HG03457 (cell line): ENCODE results near the gene EFHC1.

ENCODE experiments used
- ATAC-seq: cut with Tn5 transposase; IDR thresholded peaks from one replicate; pipeline ENCODE4 v1.9.1; 2021; ENCODE audit warnings: moderate number of reproducible peaks; ENCODE audit not compliant: unreplicated experiment

EFHC1 gene

DNA sequence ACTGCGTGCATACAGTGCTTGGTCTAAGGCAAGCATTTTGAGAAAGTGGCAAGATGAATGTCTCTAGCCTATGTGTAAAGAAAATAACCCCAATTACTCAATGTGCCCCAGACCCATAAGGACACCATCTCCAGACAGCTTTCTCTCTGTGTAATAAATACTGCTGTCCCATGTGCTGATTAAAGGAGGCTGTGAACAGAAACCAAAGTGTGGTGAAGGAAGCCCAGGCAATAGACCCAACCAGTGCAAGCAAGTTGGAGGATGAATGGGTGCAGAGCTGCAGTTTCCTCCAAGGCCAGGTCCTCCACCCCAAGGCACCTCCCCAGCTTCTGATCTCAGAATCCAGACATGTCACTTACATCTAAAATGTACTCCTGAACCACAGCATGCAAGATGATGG, 96.1 kb downstream of the EFHC1 start:
- ATAC-seq = no peak

DNA sequence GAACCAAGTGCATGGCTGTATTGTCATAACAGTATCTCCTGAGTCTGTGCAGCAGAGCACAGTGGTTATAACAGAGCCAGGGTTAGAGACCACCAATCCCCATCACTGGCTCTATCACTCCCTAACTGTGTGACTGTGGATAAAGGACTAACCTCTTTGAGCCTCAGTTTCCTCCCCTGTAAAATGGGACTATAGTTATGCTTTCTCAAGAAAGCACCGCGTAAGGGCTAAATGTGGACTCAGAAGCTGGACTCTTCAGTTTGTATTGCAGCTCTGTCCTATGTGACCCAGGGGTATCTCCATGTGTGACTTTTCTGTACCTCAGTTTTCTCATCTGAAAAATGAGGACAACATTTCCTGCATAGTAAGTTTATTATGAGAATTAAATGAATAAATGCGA, 96.8 kb downstream of the EFHC1 start:
- ATAC-seq = no peak

DNA sequence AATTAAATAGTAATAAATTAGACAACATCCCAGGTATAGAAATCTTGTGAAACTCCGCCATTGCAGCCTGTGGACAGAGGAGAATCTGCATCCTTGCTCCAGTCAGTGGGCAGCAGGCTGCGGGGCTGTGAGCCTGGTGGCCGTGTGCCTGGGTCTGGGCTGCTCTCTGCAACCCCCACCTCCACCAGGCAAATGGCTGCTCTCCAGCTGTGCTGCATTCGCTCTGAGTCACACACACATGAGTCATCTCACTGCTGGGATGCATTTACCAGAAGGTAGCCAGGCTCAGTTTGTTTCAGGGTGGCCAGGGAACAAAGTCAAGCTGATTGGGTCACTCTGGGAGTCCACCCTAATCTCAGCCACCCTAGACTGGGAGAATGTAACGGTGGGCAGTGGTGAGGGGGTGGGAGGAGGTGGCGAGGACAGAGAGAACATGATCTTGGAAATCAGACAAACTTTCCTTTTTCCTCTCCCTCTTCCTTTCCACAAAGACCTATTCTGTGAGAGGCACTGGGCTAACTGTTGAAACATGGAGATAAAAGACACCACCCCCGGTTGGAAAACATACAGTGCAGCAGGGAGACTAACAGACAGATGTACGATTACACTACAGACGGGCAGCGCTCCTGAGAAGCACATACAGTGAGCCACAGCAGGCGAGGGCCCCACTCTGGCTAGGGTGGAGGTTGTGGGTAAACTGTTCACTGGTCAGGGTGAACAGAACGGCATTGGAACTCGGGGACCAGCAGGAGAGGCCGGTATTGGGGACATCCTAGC, 97.5 kb downstream of the EFHC1 start:
- ATAC-seq = peak; percentile 55

DNA sequence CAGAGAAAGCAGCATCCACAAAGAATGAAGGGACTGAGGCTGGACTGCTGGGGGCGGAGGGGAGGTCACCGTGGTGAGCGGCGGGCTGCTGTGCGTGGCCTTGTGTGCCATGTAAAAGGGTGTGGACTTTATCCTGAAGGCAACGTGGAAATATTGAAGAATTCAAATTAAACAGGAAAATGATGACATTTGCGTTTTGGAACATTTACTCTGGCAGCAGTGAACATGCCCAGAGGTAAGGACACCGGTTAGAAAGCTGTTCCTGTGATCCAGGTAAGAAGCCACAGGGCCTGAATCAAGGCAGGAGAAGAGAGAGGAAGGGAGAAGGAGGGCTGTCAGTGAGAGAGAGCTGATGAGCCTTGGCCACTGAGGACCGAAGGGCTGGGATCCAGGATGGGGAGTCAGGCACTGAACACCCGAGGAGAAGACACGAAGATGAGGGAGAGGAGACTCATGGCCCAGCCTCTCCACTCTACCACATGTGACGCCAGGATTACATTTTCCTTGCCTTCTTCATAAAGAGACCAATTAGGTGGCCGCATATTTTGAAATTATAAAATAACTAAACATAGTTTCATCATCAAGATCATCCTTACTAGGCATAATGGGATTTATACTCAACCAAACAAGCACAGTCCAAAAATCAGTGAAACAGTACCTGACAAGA, 98.3 kb downstream of the EFHC1 start:
- ATAC-seq = no peak

DNA sequence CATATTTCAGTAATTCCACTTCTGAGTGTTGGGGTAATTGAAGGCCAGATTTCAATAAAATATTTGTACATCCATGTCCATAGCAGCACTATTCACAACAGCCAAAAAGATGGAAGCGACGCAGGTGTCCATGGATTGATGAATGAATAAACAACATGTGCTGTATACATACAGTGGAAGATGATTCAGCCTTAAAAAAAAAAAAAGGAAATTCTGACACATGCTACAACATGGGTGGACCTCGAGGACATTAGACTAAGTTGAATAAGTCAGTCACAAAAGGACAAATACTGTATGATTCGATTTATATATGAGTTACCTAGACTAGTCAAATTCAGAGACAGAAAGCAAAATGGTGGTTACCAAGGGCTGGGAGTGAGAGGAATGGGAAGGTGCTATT, 99.5 kb downstream of the EFHC1 start:
- ATAC-seq = no peak

DNA sequence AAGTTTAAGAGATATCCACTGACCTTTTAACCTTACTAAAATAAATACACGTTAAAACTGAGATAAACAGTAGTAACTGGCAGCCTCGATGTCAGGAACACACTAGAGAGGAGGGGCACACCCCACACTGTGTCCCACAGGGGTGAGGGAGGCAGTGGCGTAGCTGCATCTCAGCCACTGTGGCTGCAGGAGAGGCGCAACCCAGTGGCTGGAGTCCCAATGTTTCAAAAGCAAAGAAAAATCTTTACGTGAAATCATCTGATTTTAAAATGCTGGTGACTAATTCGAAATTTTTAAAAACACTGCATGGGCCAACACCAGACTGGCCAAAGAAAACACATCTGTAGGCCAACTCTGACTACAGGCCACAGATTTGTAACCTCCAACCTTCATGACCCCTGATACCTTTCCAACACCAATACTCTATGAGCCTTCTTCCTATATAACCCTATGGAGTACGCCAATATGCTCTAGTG, 102.0 kb downstream of the EFHC1 start:
- no peak for ATAC-seq

DNA sequence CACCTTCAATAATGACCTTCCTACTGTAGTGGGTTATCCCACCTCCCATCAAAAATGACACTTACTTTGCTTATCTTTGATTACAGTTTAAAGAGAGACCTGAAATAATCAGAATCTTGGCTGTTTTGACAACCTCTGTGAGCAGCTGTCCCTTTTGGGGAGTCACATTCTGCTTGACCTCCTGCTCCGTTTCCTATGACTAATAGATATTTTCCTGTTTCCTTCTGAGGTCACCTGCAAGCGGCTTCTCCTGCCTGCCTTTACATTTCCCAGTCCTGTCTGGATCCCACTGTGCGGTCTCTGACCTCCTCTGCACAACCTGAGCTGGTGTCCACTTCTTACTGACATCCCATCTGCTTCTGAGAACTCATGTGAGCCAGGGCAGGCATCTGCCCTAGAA, 102.5 kb downstream of the EFHC1 start:
- no peak for ATAC-seq

DNA sequence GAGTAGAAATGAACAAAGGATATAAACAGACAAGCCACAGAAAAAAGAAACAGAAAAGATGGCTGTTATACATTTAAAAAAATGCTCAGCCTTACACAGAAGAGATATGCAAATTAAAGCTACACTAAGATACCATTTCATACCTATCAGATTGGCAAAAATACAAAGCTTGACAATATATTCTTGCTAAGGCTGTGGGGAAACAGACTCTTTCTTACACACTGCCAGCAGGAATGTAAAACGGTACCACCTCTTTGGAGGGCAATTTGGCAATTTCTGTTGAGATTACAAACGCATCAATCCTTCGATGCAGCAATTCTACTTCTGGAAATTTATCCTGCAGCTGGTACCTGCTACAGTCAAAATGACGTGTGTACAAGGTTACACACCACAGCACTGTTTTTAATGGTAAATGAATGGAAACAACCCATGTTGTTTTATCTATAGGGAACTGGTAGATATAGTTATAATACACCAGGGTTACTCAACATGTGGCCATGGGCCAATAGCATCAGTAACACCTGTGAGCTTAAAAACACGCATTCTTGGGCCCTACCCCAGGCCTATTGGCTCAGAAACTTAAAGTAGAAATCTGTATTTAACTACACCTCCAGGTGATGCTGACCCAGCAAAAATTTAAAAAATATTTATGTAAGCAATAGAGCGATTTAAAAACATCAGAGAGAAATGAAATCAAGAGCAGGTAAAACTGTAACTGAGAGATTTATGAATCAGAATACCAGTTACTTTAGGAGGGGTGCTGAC, 103.4 kb downstream of the EFHC1 start:
- ATAC-seq = no peak

DNA sequence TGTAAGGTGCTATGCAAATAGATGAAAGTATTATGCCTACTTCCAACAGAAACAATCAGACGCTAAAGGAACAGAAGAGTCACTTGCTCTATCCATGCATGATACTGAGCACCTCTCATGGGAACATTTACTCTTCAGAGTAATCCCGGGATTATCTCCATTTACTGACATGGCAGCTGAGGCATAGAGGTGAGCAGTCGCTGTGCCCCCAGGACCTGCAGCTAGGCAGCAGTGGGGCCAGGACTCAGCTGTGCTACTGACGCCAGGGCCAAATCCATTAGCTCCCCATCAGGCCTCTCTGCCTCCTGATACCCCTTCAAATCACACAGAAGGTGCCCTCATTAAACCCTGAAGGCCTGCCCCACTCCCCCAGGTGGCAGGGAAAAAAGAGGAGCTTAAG, 104.8 kb downstream of the EFHC1 start:
- ATAC-seq = no peak

DNA sequence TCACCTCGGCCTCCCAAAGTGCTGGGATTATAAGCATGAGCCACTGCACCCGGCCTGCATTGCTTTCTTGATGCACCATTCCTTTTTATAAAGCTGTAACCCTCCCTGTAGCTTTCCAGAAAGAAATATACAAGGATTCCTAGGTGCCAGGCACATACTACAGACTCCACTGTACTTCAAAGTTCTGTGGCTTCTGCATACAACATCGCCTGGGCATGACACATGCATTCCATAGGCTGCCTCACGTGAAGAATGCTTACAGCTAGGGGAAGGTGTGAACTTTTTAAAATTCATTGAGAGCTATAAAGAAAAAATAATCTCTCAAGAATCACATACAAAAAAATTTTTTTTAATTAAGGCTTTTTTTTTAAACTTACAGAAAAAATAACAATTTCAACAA, 106.5 kb downstream of the EFHC1 start:
- no peak for ATAC-seq

DNA sequence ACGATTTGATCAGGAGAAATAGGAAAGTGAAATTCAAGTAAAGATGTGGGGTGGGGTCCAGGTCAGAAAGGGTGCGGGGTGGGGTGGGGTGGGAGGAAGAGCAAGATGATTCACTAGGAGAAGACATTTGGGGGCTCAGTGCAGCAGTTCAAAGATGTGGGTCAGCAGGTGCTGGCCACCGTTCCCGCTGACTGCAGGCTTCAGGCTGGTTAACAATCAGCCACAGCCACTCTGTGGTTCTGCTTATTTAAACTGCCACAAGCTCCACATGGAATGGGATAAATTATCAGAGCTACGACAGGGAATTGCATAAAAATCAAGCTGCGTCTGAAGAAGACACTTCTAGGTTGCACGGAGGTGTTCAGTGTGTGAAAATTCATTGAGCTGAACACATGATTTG, 107.3 kb downstream of the EFHC1 start:
- ATAC-seq = no peak

DNA sequence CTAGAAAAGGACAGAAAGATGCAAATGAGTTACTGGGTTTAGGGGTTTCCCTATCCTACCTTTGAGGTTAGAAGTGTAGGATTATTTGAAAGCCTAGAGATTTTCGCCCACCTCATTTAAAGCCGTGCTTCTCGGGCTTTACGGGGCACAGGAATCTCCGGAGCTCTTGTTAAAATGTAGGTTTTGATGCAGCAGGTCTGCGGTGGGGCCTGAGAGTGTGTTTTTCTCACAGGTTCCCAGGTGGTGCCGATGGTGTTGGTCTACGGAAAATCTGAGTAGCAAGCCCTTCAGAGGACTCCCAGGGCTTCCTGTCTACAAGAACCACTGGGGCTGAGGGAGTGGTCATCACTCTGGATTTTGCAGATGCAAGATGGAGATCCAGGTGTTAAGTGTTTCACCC, 109.2 kb downstream of the EFHC1 start:
- no peak for ATAC-seq

DNA sequence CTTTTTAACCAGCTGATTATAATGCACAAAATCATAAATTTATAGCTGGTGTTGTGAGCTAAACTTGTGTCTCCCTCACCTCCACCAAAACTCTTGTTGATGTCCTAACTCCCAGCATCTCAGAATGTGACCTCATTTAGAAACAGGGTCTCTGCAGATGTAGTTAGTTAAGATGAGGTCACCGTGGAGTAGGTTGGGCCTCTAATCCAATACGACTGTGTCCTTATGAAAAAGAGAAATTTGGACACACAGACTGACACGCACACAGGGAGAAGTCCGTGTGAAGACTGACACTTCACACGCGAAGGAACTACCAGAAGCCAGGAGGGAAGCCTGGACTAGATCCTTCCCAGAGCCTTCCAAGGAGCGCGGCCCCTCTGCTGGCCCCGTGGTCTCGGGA, 110.2 kb downstream of the EFHC1 start:
- no peak for ATAC-seq

DNA sequence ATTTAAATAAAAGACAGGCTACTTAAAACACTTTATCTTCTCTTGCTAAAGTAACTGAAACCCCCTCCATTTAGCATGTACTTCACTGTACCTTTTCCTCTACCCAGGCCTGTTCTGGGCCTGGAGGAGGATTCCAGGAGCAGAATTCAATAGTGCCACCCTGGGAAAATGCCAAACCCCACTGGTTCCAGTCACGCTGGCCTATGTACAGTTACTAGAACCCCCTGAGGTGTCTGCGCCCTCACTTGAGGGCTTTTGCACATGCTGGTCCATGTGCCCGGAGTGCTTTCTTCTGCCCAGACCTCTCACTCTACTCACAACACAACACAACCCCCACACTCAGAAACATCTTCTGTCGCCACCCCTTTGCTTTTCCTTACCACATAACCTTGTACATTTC, 111.3 kb downstream of the EFHC1 start:
- ATAC-seq = no peak

DNA sequence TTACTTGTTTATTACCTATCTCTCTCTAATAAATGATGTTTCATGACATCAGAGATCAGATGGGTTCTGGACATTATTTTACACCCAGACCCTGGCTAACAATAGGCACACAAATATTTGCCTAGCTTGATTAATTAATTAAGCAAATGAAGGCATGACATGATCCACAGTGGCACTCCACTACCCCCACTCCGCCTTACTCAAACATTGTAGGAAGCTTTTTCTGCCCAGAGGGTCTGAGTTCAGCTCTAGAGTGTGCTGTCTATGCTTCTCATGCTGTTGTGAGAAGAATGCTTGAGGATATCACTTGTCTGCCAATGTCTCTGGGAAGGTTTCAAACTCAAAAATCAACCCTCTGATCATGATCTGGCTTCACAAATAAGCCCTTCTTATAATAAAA, 111.7 kb downstream of the EFHC1 start:
- no peak for ATAC-seq

DNA sequence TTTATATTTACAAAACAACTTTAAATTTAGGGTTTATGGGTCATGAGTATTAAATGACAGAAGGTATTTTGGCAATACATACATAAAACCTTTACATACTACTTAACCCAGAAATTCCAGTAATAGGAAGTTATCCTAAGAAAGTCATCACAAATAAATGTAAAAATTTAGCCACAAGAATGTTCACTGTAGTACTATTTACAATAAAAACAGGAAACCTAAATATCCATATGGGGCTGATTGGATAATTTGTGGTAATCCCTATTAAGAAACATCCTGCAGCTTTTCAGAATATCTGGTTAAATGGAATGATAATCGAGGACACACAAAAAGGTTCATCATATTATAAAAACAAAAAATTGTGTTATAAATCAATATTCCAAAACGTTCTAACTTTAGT, 112.3 kb downstream of the EFHC1 start:
- ATAC-seq = no peak

DNA sequence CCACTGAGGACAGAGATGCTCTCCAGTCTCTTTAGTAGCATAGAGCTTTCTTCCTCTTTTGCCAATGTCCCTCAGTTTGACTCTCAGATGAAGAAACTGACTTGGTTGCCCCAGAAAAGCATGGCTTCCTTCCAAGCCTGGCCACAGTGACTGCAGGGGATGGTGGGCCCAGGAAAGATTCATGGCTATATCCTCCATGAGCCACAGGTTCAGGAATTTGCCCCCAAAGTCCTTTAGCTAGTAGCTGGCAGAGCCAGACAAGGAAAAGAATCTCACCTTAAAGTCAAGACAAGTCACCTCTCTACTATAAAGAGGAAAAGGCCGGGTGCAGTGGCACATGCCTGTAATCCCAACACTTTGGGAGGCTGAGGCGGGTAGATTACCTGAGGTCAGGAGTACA, 113.3 kb downstream of the EFHC1 start:
- ATAC-seq = no peak

DNA sequence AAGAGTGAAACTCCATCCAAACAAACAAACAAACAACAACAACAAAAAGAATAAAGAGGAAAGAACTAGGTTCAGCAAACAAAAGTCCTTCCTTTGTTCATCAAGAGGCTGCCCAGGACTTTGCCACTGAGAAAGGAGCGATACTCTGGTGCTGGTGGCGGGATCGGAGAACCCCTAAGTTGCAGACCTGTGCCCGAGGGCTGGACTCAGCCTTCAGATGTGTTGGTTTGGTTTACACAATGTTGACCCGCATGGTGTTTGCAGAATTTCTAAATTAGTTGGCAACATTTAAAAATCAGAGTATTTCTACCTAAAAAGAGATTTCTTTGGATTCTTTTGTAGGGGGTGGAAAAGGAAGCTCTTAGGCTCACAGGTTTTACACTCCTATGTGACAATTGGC, 114.2 kb downstream of the EFHC1 start:
- no peak for ATAC-seq

DNA sequence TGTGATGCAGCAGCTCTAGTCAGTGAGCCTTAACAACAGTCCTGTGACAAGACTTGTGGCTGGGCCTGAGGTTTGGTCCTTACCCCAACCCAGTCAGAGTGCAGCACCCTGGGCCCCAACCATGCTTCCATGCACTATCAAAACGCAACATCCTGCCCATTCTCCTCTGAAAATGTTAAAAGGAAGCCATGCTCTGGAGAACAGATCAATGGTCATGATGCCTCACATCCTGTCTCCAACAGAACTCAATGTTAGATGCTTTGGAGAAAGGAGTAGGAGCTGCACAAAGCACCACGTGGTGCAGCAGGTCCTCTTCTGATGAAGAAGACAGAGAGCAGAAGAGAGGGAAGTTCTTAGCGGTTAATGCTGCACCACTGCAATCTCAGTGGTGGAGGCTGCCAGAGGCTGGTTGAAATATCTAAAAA, 114.8 kb downstream of the EFHC1 start:
- ATAC-seq = peak; percentile 27

DNA sequence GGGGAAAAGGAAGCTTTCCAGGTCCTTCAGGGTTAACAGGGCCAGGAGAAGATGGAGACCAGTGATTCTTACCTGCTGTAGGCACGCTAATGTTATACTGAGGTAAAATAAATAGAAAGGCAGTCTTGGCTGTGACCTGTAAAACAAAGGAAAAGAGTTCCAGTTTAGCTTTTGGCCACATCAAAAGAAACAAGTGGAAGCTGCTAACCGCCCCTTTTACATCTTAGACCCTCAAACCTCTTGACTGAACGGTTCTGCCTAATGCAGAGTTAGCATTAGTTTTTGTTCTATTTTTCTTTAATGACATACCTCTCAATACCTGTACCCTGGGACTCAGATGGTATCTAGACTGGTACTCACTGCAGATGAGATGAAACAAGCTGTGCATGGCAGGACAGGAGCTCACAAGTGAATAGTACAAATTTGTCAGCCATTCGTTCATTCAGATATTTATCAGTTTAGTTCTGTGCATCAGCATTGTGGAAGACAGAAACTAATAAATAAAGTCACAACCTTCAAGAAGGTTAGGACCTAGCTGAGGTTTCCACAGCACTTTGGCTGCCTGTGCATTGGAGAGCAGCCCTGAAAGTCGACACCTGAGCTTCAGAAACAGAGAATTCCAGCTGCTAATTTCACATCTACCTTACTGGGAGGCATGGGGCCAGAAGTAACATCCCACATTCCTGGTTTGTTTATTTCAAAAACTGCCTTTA, 115.7 kb downstream of the EFHC1 start:
- ATAC-seq = no peak

DNA sequence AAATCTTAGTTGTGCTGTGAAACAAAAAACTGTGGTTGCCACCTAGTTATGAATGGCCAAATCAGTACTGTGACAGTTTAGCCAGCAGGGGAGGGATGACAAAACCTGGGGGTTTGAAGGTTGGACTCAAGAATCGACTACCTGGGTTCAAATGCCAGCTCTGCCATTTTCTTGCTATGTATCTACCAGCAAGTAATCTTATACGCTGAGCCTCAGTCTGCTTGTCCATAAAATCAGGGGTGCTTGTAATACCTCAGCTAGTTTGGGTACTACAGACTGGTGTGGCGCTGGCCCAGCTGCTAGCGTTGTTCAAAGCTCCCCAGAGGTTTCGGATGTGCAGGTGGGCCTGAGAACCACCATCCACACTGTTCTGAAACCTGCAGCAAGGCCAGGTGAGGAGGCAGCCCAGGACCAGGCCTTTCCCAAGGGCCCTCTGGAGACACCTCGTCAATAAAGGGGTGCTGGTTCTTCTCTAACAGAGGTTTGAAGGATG, 116.3 kb downstream of the EFHC1 start:
- ATAC-seq = no peak
